Spleen (tissue), 11 donors: ENCODE data around the gene KIAA1328. TPM values are rescaled to one million over a fixed set of nuclear protein-coding genes. Genes with fewer than 3 reads are reported as not detected.
A peak's percentile ranks its signal among the peaks of the same experiment; 100 is the strongest.
"Not testable (repeated sequence)": the region's sequence is repeated elsewhere in the genome, so short reads cannot be mapped to it uniquely, and the experiment has no call there.

ENCODE experiments used
- DNase-seq: peaks from one replicate; pipeline ENCODE4 v3.0.0-alpha.2; 2020
- H3K27ac ChIP-seq, 8 donors: fragments of 200-600 bp; sonication (generic) in 7 of 8; 1 replicate in 4 of 8; 2 replicates in 4 of 8; pipeline versions ENCODE4 v1.5.0 to v1.8.0; 2016 to 2021; ENCODE audit warnings: inconsistent platforms in 4 of 8, mild to moderate bottlenecking in 4 of 8, moderate library complexity in 1 of 8
- H3K27me3 ChIP-seq, 7 donors: fragments of 200-600 bp; sonication (generic) in 6 of 7; replicated peaks in 1 of 7; 1 replicate in 4 of 7; 2 replicates in 3 of 7; pipeline versions ENCODE4 v1.5.0 to v1.8.0; 2016 to 2021; ENCODE audit warnings: inconsistent platforms in 3 of 7, mild to moderate bottlenecking in 1 of 7
- H3K36me3 ChIP-seq, 6 donors: fragments of 200-600 bp; sonication (generic) in 5 of 6; 1 replicate in 4 of 6; 2 replicates in 2 of 6; pipeline versions ENCODE4 v1.5.0 to v1.8.0; 2016 to 2021; ENCODE audit warnings: inconsistent platforms in 2 of 6
- H3K4me1 ChIP-seq, 6 donors: fragments of 200-600 bp; sonication (generic) in 5 of 6; 1 replicate in 3 of 6; 2 replicates in 3 of 6; pipeline versions ENCODE4 v1.5.0 to v1.8.0; 2016 to 2021; ENCODE audit warnings: inconsistent platforms in 3 of 6
- H3K4me3 ChIP-seq, 8 donors: fragments of 200-600 bp; sonication (generic) in 7 of 8; 1 replicate in 4 of 8; 2 replicates in 4 of 8; pipeline versions ENCODE4 v1.5.0 to v1.8.0; 2016 to 2021; ENCODE audit warnings: inconsistent platforms in 4 of 8, mild to moderate bottlenecking in 4 of 8, moderate library complexity in 2 of 8
- H3K9me3 ChIP-seq, 8 donors: fragments of 200-600 bp; sonication (generic) in 7 of 8; 1 replicate in 4 of 8; 2 replicates in 4 of 8; pipeline versions ENCODE4 v1.5.0 to v1.8.0; 2016 to 2021; ENCODE audit warnings: inconsistent platforms in 4 of 8
- CTCF ChIP-seq, 11 experiments: fragments of 200-600 bp in 7 of 11; fragments of 450-650 bp in 4 of 11; sonication (generic) in 4 of 11; IDR thresholded peaks in 8 of 11; conservative IDR thresholded peaks in 3 of 11; 1 replicate in 7 of 11; 2 replicates in 4 of 11; pipeline versions ENCODE4 v1.4.0 to v1.8.0; 2016 to 2021; ENCODE audit warnings: antibody characterized with exemption in 11 of 11, inconsistent platforms in 4 of 11, mild to moderate bottlenecking in 1 of 11
- POLR2A ChIP-seq, 3 donors: fragments of 450-650 bp; IDR thresholded peaks; one replicate each; pipeline ENCODE4 v1.5.1; 2017; ENCODE audit warnings: antibody characterized with exemption in 3 of 3, mild to moderate bottlenecking in 1 of 3
- POLR2AphosphoS5 ChIP-seq, 3 donors: sonication (generic); formaldehyde crosslinking; IDR thresholded peaks; one replicate each; pipeline ENCODE4 v1.5.1; 2017; ENCODE audit warnings: antibody characterized with exemption in 3 of 3
- WGBS, 5 donors: extraction: QIAGEN DNeasy Blood & Tissue Kit in 3 of 5; methylation state at CpG; one replicate each; pipeline versions ENCODE4 v1.1.5 to v1.1.7; 2013 to 2018; 5-methylcytosine and 5-hydroxymethylcytosine counted together
- intact Hi-C: fragments of 100-400 bp; cut with DNase I; formaldehyde crosslinking; loops from one replicate; pipeline ENCODE4 v1.15.0; 2023; ENCODE audit warnings: low total_unique reads
- polyA plus RNA-seq, 3 donors: library from polyadenylated mRNA; stranded (reverse); fragments of 200-250 nt; gene quantifications; one replicate each; pipeline ENCODE4 v1.2.1, GENCODE V29; 2013
- total RNA-seq, 7 donors: library from RNA; depleted of rRNA in 3 of 7; stranded (reverse); fragments of >200 nt in 3 of 7; fragmentation: NEBNext Ultra II Directional in 4 of 7; extraction: Animal tissue kit (Norgen Biotek cat#: 25700) in 4 of 7; gene quantifications; one replicate each; pipeline versions ENCODE4 v1.1.0 to v1.2.1, GENCODE V29; 2016 to 2021
- donor health status: healthy with polysubstance abuse.
- donor health status: DM: no; HTN: no; CAD: no; lungs with moderate emphysema.
- donor health status: DM: no; HTN: no; CAD: no.
- donor health status: Bipolar disorder and iron deficiency.
- donor health status: healthy.
- donor health status: DM: no; HTN: no; CAD: no.
- donor health status: DM: yes; HTN: yes; CAD: no.

The KIAA1328 gene
- total and polyA plus RNA-seq, 10 donors, result 1.9 to 27.1 (median 14.9) TPM

DNA sequence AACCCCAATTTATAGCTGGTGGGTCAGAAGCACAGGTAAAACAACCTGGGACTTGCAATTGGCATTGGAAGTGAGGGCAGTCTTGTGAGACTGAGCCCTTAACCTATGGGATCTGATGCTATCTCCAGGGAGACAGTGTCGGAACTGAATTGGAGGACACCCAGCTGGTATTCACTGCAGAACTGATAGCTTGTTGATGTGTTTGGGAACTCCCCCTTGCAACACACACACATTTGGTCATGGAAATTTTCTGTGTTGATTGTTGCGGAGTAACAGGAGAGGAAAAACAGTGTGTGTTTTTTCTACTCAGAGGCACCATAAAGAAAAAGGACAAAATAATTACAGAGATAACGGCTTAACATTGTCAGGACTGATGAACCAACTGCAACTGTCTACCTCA is 16.2 kb upstream of the KIAA1328 start:
- Histone ChIP-seq H3K9me3 (no peaks in the 10 kb centered on the region), H3K27me3 (no peaks in the 10 kb centered on the region), H3K4me1 (peaks cover 0 to 16% (median 7%) of the 10 kb centered on the region in 6 donors), H3K4me3 (no peak overlapping the region), H3K36me3 (peaks cover 0 to 83% (median 3%) of the 10 kb centered on the region in 6 donors), H3K27ac (peak overlapping the region in 4 of 8 donors; percentile 17 to 59 (median 42))
- intact Hi-C loops, result no loop called here
- 72 to 88% (median 86%) methylated on average over 3 of the region's 3 CpGs for WGBS, 5 donors
- TF ChIP-seq CTCF (IDR thresholded peaks at IDR 0.05 in 8 of 11, conservative IDR thresholded peaks at IDR 0.05 in 3 of 11) (no peak), POLR2A (IDR thresholded peaks at IDR 0.05) (no peak), POLR2AphosphoS5 (IDR thresholded peaks at IDR 0.05) (peak in 1 of 3 donors; percentile 44)
- DNase-seq, result no peak

DNA sequence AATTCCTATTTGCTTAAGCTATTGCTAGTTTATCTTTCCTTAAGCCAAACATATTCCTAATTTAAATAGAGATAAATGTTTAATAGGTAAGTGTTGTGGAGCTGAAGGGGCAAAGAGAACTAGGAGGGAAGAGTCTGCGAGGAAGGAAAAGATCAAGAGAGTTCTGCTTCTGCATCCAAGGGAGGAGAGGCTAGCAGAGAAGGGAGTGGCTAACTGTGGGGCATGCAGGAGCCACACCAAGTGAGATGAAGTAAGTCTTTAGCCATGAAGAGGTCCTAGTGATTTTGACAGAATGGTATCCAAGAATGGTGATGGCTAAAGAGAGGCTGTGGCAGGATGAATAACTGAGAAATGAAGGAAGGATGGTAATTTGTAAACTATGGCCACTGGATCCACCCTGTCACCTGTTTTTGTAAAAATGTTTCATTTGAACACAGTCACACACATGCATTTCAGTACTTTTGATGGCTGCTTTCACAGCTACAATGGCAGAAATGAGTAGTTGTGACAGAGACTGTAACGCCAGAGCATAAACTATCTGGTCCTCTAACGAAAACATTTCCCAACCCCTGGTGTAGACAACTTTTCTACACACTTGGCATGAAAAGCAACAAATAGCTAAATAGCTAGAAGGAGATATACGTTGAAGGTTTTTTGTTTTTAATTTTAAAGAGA is 15.7 kb upstream of the KIAA1328 start:
- DNase-seq, result no peak
- TF ChIP-seq POLR2AphosphoS5 (IDR thresholded peaks at IDR 0.05), result no peak
- no peak for TF ChIP-seq CTCF (IDR thresholded peaks at IDR 0.05 in 8 of 11, conservative IDR thresholded peaks at IDR 0.05 in 3 of 11)
- TF ChIP-seq POLR2A (IDR thresholded peaks at IDR 0.05), result no peak
- H3K27me3 ChIP-seq, result no peaks in the 10 kb centered on the region
- H3K4me1 ChIP-seq, result peaks cover 0 to 16% (median 7%) of the 10 kb centered on the region in 6 donors
- intact Hi-C loops, result no loop called here
- no peaks in the 10 kb centered on the region for H3K9me3 ChIP-seq
- peak overlapping the region in 4 of 8 donors; percentile 17 to 59 (median 42) for H3K27ac ChIP-seq
- H3K36me3 ChIP-seq, result peaks cover 0 to 83% (median 6%) of the 10 kb centered on the region in 6 donors
- H3K4me3 ChIP-seq, result no peak overlapping the region
- WGBS, 5 donors, result 74 to 89% (median 82%) methylated on average over 4 of the region's 4 CpGs

GRCh38 chr18:36813824-36814223 is 15.1 kb upstream of the KIAA1328 start:
- TF ChIP-seq CTCF (IDR thresholded peaks at IDR 0.05 in 8 of 11, conservative IDR thresholded peaks at IDR 0.05 in 3 of 11) (no peak), POLR2A (IDR thresholded peaks at IDR 0.05) (no peak), POLR2AphosphoS5 (IDR thresholded peaks at IDR 0.05) (no peak)
- H3K9me3 ChIP-seq, result no peaks in the 10 kb centered on the region
- no peaks in the 10 kb centered on the region for H3K27me3 ChIP-seq
- no peak for DNase-seq
- peaks cover 0 to 16% (median 7%) of the 10 kb centered on the region in 6 donors for H3K4me1 ChIP-seq
- H3K27ac ChIP-seq, result no peak overlapping the region
- intact Hi-C loops, result no loop called here
- 77 to 95% (median 85%) methylated on average over 3 of the region's 3 CpGs for WGBS, 5 donors
- peaks cover 0 to 84% (median 10%) of the 10 kb centered on the region in 6 donors for H3K36me3 ChIP-seq
- no peak overlapping the region for H3K4me3 ChIP-seq

GRCh38 chr18:36814994-36815393 is 13.9 kb upstream of the KIAA1328 start:
- TF ChIP-seq POLR2AphosphoS5 (IDR thresholded peaks at IDR 0.05) (no peak), POLR2A (IDR thresholded peaks at IDR 0.05) (no peak), CTCF (IDR thresholded peaks at IDR 0.05 in 8 of 11, conservative IDR thresholded peaks at IDR 0.05 in 3 of 11) (no peak)
- no peak overlapping the region for H3K27ac ChIP-seq
- peaks cover 0 to 86% (median 10%) of the 10 kb centered on the region in 6 donors for H3K36me3 ChIP-seq
- intact Hi-C loops, result no loop called here
- H3K9me3 ChIP-seq, result no peaks in the 10 kb centered on the region
- H3K4me1 ChIP-seq, result peaks cover 0 to 11% (median 4%) of the 10 kb centered on the region in 6 donors
- no peaks in the 10 kb centered on the region for H3K27me3 ChIP-seq
- no peak for DNase-seq
- no peak overlapping the region for H3K4me3 ChIP-seq
- 45 to 100% (median 100%) methylated on average over 1 of the region's 1 CpG for WGBS, 5 donors

DNA sequence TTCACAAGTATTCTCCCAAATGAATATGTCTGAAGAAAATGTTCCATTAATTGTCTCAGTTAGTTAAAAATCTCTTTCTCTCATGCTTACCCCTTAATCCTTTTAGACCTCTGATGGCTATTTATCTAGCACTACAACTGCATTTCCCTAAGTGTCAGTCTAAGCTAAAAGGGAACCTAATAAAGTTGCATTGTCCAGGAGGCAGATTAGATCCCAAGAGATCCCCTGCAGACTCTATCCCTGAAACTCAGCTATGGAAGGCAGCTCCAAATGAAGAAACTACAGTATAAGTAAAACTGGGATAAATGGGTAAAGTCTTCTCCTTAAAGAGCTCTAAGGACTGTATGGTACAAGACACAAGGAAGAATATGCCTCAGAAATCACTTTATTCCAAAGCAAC is 12.8 kb upstream of the KIAA1328 start:
- H3K4me3 ChIP-seq, H3K9me3 ChIP-seq, H3K27me3 ChIP-seq, DNase-seq, H3K27ac ChIP-seq, intact Hi-C loops: not testable (repeated sequence)
- Histone ChIP-seq H3K4me1 (peaks cover 0 to 11% (median 4%) of the 10 kb centered on the region in 6 donors), H3K36me3 (peaks cover 0 to 82% (median 10%) of the 10 kb centered on the region in 6 donors)
